HepG2 (cell line): Measurements from ENCODE around the gene CELF2. TPM values are rescaled to one million over a fixed set of nuclear protein-coding genes. Genes with fewer than 3 reads are reported as not detected.

Source experiments
- ARID5B ChIP-seq: IDR thresholded peaks from 2 replicates; pipeline ENCODE4 v1.4.0; 2020; ENCODE audit warnings: mild to moderate bottlenecking, missing genetic modification reagents
- FOXA3 ChIP-seq: IDR thresholded peaks from 2 replicates; pipeline ENCODE4 v1.6.1; 2016; ENCODE audit warnings: missing genetic modification reagents, missing compliant biosample characterization
- HMG20A ChIP-seq: IDR thresholded peaks from 2 replicates; pipeline ENCODE4 v1.6.1; 2016; ENCODE audit warnings: borderline replicate concordance
- NR3C1 ChIP-seq: sonication (generic); formaldehyde crosslinking; IDR thresholded peaks from 2 replicates; pipeline ENCODE4 v1.4.0; 2020; ENCODE audit warnings: missing genetic modification reagents
- PPARG ChIP-seq: conservative IDR thresholded peaks from 2 replicates; pipeline ENCODE4 v1.6.1; 2016; ENCODE audit warnings: missing biosample characterization, missing genetic modification reagents
- ZNF720 ChIP-seq: sonication (generic); formaldehyde crosslinking; IDR thresholded peaks from 2 replicates; pipeline ENCODE4 v1.4.0; 2020; ENCODE audit warnings: missing genetic modification reagents
- polyA plus RNA-seq, 8 experiments: library from polyadenylated mRNA; depleted of rRNA in 3 of 8; stranded (reverse) in 7 of 8; unstranded in 1 of 8; fragments of >200 nt; fragmentation: Illumina TruSeq in 4 of 8; extraction: Trizol in 4 of 8; gene quantifications; 2 replicates each; pipeline versions ENCODE4 v1.2.1 to v1.2.3, GENCODE V29; 2011 to 2016; ENCODE audit warnings: low read depth in 4 of 8, missing spikeins in 1 of 8, mixed read lengths in 1 of 8; ENCODE audit not compliant: insufficient read depth in 1 of 8
- total RNA-seq, 5 experiments: library from RNA; depleted of rRNA; stranded (reverse); fragments of >200 nt; fragmentation: Illumina TruSeq; extraction: Trizol; gene quantifications; 2 replicates each; pipeline ENCODE4 v1.2.3, GENCODE V29; 2016; ENCODE audit warnings: low read depth in 1 of 5
- TF ChIP-seq, protein P1 (sequence below): sonication (generic); formaldehyde crosslinking; IDR thresholded peaks from 2 replicates; pipeline ENCODE4 v1.4.0; 2020; ENCODE audit warnings: mild to moderate bottlenecking, missing genetic modification reagents

Gene CELF2
- total and polyA plus RNA-seq, 2 of the 13 experiments (the other 11 are each of a cell fraction or from before 2014, with no cell fraction given) = not detected

DNA sequence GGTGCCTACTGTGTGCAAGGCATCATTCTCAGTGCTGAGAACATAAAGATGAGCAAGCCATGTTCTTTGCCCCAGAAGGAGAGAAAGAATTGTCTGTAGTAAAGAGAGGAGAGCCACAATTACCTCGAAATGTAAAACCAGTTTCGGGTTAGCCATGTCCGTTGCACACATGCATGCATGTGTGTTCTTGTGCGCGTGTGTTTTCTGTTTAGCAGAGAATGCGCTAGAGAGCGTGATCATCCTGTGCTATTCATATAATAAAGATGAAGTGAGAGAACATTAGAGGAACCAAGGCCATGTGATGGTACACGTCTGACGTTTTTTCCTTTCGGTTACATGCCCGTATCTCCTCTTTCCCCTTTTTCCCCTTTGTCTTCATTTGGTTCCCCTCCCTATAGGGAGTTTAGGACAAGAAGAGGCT lies 158.2 kb downstream of the CELF2 start (continued):
- TF ChIP-seq, protein P1, sequence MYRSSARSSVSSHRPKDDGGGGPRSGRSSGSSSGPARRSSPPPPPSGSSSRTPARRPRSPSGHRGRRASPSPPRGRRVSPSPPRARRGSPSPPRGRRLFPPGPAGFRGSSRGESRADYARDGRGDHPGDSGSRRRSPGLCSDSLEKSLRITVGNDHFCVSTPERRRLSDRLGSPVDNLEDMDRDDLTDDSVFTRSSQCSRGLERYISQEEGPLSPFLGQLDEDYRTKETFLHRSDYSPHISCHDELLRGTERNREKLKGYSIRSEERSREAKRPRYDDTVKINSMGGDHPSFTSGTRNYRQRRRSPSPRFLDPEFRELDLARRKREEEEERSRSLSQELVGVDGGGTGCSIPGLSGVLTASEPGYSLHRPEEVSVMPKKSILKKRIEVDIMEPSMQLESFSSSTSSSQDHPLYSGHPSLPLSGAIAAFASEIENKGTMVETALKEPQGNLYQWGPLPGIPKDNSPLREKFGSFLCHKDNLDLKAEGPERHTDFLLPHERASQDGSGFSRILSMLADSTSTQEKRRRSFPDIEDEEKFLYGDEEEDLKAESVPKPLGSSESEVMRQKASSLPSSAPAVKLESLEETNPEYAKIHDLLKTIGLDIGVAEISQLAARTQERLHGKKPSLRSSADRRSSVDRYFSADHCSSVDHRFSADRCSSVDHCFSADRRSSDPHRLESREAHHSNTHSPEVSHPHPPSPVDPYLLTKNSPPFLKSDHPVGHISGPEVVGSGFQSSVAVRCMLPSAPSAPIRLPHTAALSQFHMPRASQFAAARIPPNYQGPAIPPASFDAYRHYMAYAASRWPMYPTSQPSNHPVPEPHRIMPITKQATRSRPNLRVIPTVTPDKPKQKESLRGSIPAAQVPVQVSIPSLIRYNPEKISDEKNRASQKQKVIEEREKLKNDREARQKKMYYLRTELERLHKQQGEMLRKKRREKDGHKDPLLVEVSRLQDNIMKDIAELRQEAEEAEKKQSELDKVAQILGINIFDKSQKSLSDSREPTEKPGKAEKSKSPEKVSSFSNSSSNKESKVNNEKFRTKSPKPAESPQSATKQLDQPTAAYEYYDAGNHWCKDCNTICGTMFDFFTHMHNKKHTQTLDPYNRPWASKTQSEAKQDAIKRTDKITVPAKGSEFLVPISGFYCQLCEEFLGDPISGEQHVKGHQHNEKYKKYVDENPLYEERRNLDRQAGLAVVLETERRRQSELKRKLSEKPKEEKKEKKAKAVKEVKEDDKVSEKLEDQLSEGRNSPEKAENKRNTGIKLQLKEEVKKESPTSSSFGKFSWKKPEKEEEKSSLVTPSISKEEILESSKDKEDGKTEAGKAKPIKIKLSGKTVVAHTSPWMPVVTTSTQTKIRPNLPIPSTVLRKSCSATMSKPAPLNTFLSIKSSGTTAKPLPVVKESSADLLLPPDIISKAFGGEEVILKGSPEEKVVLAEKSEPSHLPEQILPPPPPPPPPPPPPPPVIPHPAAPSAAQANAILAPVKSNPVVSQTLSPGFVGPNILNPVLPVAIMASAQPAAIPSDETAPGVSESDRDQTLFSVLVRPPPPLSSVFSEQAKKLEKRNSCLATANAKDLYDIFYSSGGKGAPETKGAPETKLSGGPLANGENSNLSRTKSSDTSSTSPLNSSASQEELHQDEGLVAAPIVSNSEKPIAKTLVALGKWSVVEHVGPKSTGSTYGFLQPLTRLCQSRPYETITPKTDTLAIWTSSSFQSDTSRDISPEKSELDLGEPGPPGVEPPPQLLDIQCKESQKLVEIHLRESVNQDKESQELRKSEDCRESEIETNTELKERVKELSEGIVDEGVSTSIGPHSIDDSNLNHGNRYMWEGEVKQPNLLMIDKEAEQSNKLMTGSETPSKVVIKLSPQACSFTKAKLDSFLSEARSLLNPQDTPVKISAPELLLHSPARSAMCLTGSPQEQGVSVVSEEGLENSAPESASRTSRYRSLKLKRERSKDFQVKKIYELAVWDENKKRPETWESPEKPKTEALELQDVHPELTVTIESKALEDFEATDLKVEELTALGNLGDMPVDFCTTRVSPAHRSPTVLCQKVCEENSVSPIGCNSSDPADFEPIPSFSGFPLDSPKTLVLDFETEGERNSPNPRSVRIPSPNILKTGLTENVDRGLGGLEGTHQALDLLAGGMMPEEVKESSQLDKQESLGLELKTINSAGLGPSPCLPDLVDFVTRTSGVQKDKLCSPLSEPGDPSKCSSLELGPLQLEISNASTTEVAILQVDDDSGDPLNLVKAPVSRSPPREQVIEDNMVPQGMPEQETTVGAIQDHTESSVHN (CRISPR knock-in tag) = no peak
- no peak for TF ChIP-seq NR3C1 (CRISPR knock-in tag)
- no peak for TF ChIP-seq ZNF720
- TF ChIP-seq PPARG (CRISPR knock-in tag) = no peak
- TF ChIP-seq HMG20A = no peak
- TF ChIP-seq ARID5B (CRISPR knock-in tag) = no peak
- TF ChIP-seq FOXA3 (CRISPR knock-in tag) = no peak
